SK-N-SH (cell line): ENCODE data around the gene IL32. TPM values are rescaled to one million over a fixed set of nuclear protein-coding genes. Genes with fewer than 3 reads are reported as not detected.
A peak's percentile ranks its signal among the peaks of the same experiment; 100 is the strongest.

Source experiments
- CTCF ChIA-PET: fragments of 300-600, 350-600 bp; formaldehyde crosslinking; extraction: SDS; loops from one replicate; lab custom pipeline; 2021; lab: Yijun Ruan, JAX
- POLR2A ChIA-PET: fragments of 350-600 bp; sonication (Branson Sonifier 250); formaldehyde crosslinking; extraction: SDS; loops from one replicate; lab custom pipeline; 2020; ENCODE audit warnings: antibody characterized with exemption, inconsistent platforms; lab: Yijun Ruan, JAX
- DNase-seq: peaks from one replicate; pipeline ENCODE4 v3.0.0; 2012
- H2AFZ ChIP-seq: fragments of 200-600 bp; sonication (generic); 2 replicates; pipeline ENCODE4 v1.8.1; 2016; ENCODE audit warnings: antibody characterized with exemption, mild to moderate bottlenecking, low read depth
- H3F3A ChIP-seq: fragments of 200-600 bp; sonication (generic); replicated peaks from 2 replicates; pipeline ENCODE3; 2016; ENCODE audit warnings: antibody characterized with exemption, mild to moderate bottlenecking; ENCODE audit not compliant: insufficient read depth
- H3K27ac ChIP-seq, 2 experiments: fragments of 200-500 bp in 1 of 2; fragments of 200-600 bp in 1 of 2; sonication (Bioruptor generic) in 1 of 2; sonication (generic), shearing (Covaris generic) in 1 of 2; 2 replicates each; pipeline versions ENCODE4 v1.5.1 to v1.6.1; 2014 to 2016; ENCODE audit warnings: low read depth in 2 of 2, inconsistent platforms in 1 of 2, low read length in 1 of 2, mild to moderate bottlenecking in 1 of 2, mixed read lengths in 1 of 2
- H3K27me3 ChIP-seq: fragments of 200-600 bp; sonication (generic), shearing (Covaris generic); 2 replicates; pipeline ENCODE4 v1.6.1; 2016; ENCODE audit warnings: mixed run types; ENCODE audit not compliant: insufficient read depth
- H3K36me3 ChIP-seq, 2 experiments: fragments of 200-500 bp in 1 of 2; fragments of 200-600 bp in 1 of 2; sonication (Bioruptor generic) in 1 of 2; sonication (generic) in 1 of 2; replicated peaks in 1 of 2; 2 replicates each; pipeline versions ENCODE3 to v1.5.1; 2014 to 2016; ENCODE audit warnings: low read length in 1 of 2, mild to moderate bottlenecking in 1 of 2; ENCODE audit not compliant: insufficient read depth in 2 of 2, control insufficient read depth in 1 of 2
- H3K4me1 ChIP-seq, 2 experiments: fragments of 200-500 bp in 1 of 2; fragments of 200-600 bp in 1 of 2; sonication (Bioruptor generic) in 1 of 2; sonication (generic), shearing (Covaris generic) in 1 of 2; 2 replicates each; pipeline versions ENCODE4 v1.5.1 to v1.6.1; 2014 to 2016; ENCODE audit warnings: low read depth in 1 of 2, low read length in 1 of 2, mixed run types in 1 of 2; ENCODE audit not compliant: insufficient read depth in 2 of 2, control insufficient read depth in 1 of 2
- H3K4me2 ChIP-seq: fragments of 200-600 bp; sonication (generic), shearing (Covaris generic); 2 replicates; pipeline ENCODE4 v1.6.1; 2017; ENCODE audit warnings: mixed run types
- H3K4me3 ChIP-seq, 2 experiments: fragments of 200-500 bp in 1 of 2; fragments of 200-600 bp in 1 of 2; sonication (Bioruptor generic) in 1 of 2; sonication (generic), shearing (Covaris generic) in 1 of 2; 2 replicates each; pipeline versions ENCODE4 v1.5.1 to v1.8.1; 2014 to 2016; ENCODE audit warnings: low read depth in 2 of 2, inconsistent platforms in 1 of 2, low read length in 1 of 2, mild to moderate bottlenecking in 1 of 2, mixed read lengths in 1 of 2, moderate library complexity in 1 of 2
- H3K79me2 ChIP-seq: fragments of 200-600 bp; sonication (generic); 2 replicates; pipeline ENCODE4 v1.8.1; 2017; ENCODE audit warnings: mild to moderate bottlenecking; ENCODE audit not compliant: insufficient read depth
- H3K9ac ChIP-seq: fragments of 200-600 bp; sonication (generic); 2 replicates; pipeline ENCODE4 v1.6.1; 2017; ENCODE audit warnings: mixed run types
- H3K9me2 ChIP-seq: fragments of 200-600 bp; sonication (generic); 2 replicates; pipeline ENCODE4 v1.6.1; 2017; ENCODE audit warnings: mixed run types
- H3K9me3 ChIP-seq: fragments of 200-600 bp; sonication (generic); 2 replicates; pipeline ENCODE4 v1.6.1; 2017; ENCODE audit warnings: mixed run types, mild to moderate bottlenecking, moderate library complexity
- H4K20me1 ChIP-seq: fragments of 200-600 bp; sonication (generic); 2 replicates; pipeline ENCODE4 v1.6.1; 2017; ENCODE audit warnings: mild to moderate bottlenecking, mixed run types; ENCODE audit not compliant: insufficient read depth
- CTCF ChIP-seq: fragments of 200-600 bp; sonication (generic); IDR thresholded peaks from 2 replicates; pipeline ENCODE4 v1.6.1; 2017; ENCODE audit warnings: antibody characterized with exemption, mild to moderate bottlenecking, moderate library complexity
- EP300 ChIP-seq, 2 experiments: IDR thresholded peaks; 2 replicates each; pipeline versions ENCODE4 v1.4.0 to v1.6.1; 2012; ENCODE audit warnings: borderline replicate concordance in 1 of 2, low read depth in 1 of 2, low read length in 1 of 2
- FOXM1 ChIP-seq: IDR thresholded peaks from 2 replicates; pipeline ENCODE4 v1.4.0; 2012; ENCODE audit warnings: low read depth, mild to moderate bottlenecking
- IRF3 ChIP-seq: fragments of 150-350 bp; IDR thresholded peaks from 2 replicates; pipeline ENCODE4 v1.6.1; 2016; ENCODE audit warnings: mild to moderate bottlenecking, low read depth, low read length
- MAX ChIP-seq: IDR thresholded peaks from 2 replicates; pipeline ENCODE4 v1.4.0; 2012; ENCODE audit warnings: low read depth
- NRF1 ChIP-seq: IDR thresholded peaks from 2 replicates; pipeline ENCODE4 v1.6.1; 2012; ENCODE audit warnings: low read depth, mild to moderate bottlenecking, low read length
- POLR2AphosphoS5 ChIP-seq: IDR thresholded peaks from 2 replicates; pipeline ENCODE4 v1.6.1; 2012; ENCODE audit warnings: low read depth, low read length
- RAD21 ChIP-seq: IDR thresholded peaks from 2 replicates; pipeline ENCODE4 v1.6.1; 2012; ENCODE audit warnings: mild to moderate bottlenecking, low read length
- RCOR1 ChIP-seq: fragments of 150-350 bp; IDR thresholded peaks from 2 replicates; pipeline ENCODE4 v1.6.1; 2017; ENCODE audit warnings: antibody characterized with exemption, low read length
- SMC3 ChIP-seq: IDR thresholded peaks from 2 replicates; pipeline ENCODE4 v1.6.1; 2012; ENCODE audit warnings: low read depth, low read length, improper control_type of control experiment
- TCF12 ChIP-seq: IDR thresholded peaks from 2 replicates; pipeline ENCODE4 v1.4.0; 2012
- USF1 ChIP-seq: IDR thresholded peaks from 2 replicates; pipeline ENCODE4 v1.4.0; 2012; ENCODE audit warnings: low read depth, borderline replicate concordance
- WGBS: methylation state at CpG from one replicate; pipeline ENCODE4 v1.1.6; 2017; ENCODE audit warnings: low lambda C conversion rate; 5-methylcytosine and 5-hydroxymethylcytosine counted together
- polyA plus RNA-seq, 3 experiments: library from polyadenylated mRNA; depleted of rRNA; stranded (reverse); fragments of >200 nt; gene quantifications; 2 replicates each; pipeline ENCODE4 v1.2.3, GENCODE V29; 2012

IL32 gene
- polyA plus RNA-seq, 1 of the 3 experiments (the other 2 are of a cell fraction) = 26.4 TPM

- no peak overlapping the region; a peak in 1 of 4 replicates for H3K4me3 ChIP-seq
- TF ChIP-seq EP300 (IDR thresholded peaks at IDR 0.05; ENCODE audit: borderline replicate concordance in 1 of 2, low read depth in 1 of 2, low read length in 1 of 2) (no peak), CTCF (peak; percentile 60), RCOR1 (no peak), FOXM1 (no peak), TCF12 (no peak), SMC3 (peak; percentile 52), USF1 (no peak), IRF3 (no peak), NRF1 (no peak), POLR2AphosphoS5 (peak; percentile 25; the same call in 1 of the 2 replicates), MAX (no peak), RAD21 (peak; percentile 40)
- H3K79me2 ChIP-seq = no peaks in the 10 kb centered on the region
- 26% methylated on average over 23 of the region's 58 CpGs for WGBS
- H3K9me3 ChIP-seq = no peaks in the 10 kb centered on the region
- no peaks in the 10 kb centered on the region for H3K9me2 ChIP-seq
- no peak overlapping the region for H3K9ac ChIP-seq
- H4K20me1 ChIP-seq = peaks cover 12% of the 10 kb centered on the region
- CTCF ChIA-PET = interaction anchor here (0.5 to 9.8 kb wide), 27 partner anchors 8 to 688 kb away, joined by 3 to 141 read pairs (median 6); partner anchors contain the start of genes ABCA3, CLDN6, CLDN9 and HCFC1R1
- no peak overlapping the region for H3K4me2 ChIP-seq
- peaks cover 5 to 22% of the 10 kb centered on the region in 2 experiments for H3K36me3 ChIP-seq
- DNase-seq = peak; percentile 95
- H3K27ac ChIP-seq = no peak overlapping the region
- H2AFZ ChIP-seq = no peak overlapping the region
- peaks cover 16% of the 10 kb centered on the region; the same call in 1 of the 2 replicates for H3K27me3 ChIP-seq
- POLR2A ChIA-PET = interaction anchor here (0.9 kb wide), 1 partner anchor 22 kb away, joined by 4 read pairs; no protein-coding TSS in a partner anchor
- peaks cover 38% of the 10 kb centered on the region for H3F3A ChIP-seq
- peaks cover under 1 to 4% of the 10 kb centered on the region in 2 experiments; a peak in 3 of 4 replicates for H3K4me1 ChIP-seq
These were observed 37.3 kb upstream of the IL32 start for GRCh38 chr16:3027983-3028715.
